Lung (tissue), 12 donors: ENCODE results near the gene SELENOP. TPM values are rescaled to one million over a fixed set of nuclear protein-coding genes. Genes with fewer than 3 reads are reported as not detected.

Experiments
- ATAC-seq: fragments of 200-7000 bp; cut with Tn5 transposase; one replicate; pipeline ENCODE4 v1.9.1; 2020; ENCODE audit warnings: moderate number of reproducible peaks; ENCODE audit not compliant: insufficient read depth, low FRiP score
- DNase-seq, 3 donors: peaks; one replicate each; pipeline ENCODE4 v3.0.0-alpha.2; 2013 to 2017
- H3K27ac ChIP-seq, 2 donors: one replicate each; pipeline ENCODE4 v1.5.1; 2013; ENCODE audit warnings: mild to moderate bottlenecking in 2 of 2, moderate library complexity in 2 of 2, control low read depth in 1 of 2, inconsistent platforms in 1 of 2, low read depth in 1 of 2, low read length in 1 of 2
- H3K27me3 ChIP-seq, 3 donors: one replicate each; pipeline ENCODE4 v1.5.1; 2013; ENCODE audit warnings: low read length in 2 of 3; ENCODE audit not compliant: control insufficient read depth in 3 of 3, insufficient read depth in 3 of 3
- H3K36me3 ChIP-seq, 4 donors: one replicate each; pipeline ENCODE4 v1.5.1; 2013; ENCODE audit warnings: low read length in 4 of 4, mild to moderate bottlenecking in 1 of 4, moderate library complexity in 1 of 4; ENCODE audit not compliant: control insufficient read depth in 4 of 4, insufficient read depth in 4 of 4
- H3K4me1 ChIP-seq, 5 donors: one replicate each; pipeline ENCODE4 v1.5.1; 2013; ENCODE audit warnings: low read length in 5 of 5, mild to moderate bottlenecking in 2 of 5, moderate library complexity in 1 of 5; ENCODE audit not compliant: control insufficient read depth in 5 of 5, insufficient read depth in 5 of 5
- H3K4me3 ChIP-seq: one replicate; pipeline ENCODE4 v1.5.1; 2013; ENCODE audit warnings: mild to moderate bottlenecking, control low read depth, moderate library complexity
- H3K9ac ChIP-seq, 2 donors: one replicate each; pipeline ENCODE4 v1.5.1; 2013; ENCODE audit warnings: low read length in 2 of 2, control low read depth in 1 of 2; ENCODE audit not compliant: insufficient read depth in 1 of 2
- H3K9me3 ChIP-seq, 4 donors: one replicate each; pipeline ENCODE4 v1.5.1; 2013; ENCODE audit warnings: low read length in 3 of 4, mild to moderate bottlenecking in 1 of 4, moderate library complexity in 1 of 4; ENCODE audit not compliant: control insufficient read depth in 4 of 4, insufficient read depth in 3 of 4
- WGBS, 2 donors: extraction: QIAGEN DNeasy Blood & Tissue Kit; methylation state at CpG; one replicate each; pipeline ENCODE4 v1.1.7; 2013; 5-methylcytosine and 5-hydroxymethylcytosine counted together
- polyA plus RNA-seq, 2 donors: library from polyadenylated mRNA; stranded (reverse); fragments of 200-250 nt; gene quantifications; one replicate each; pipeline ENCODE4 v1.2.1, GENCODE V29; 2013
- total RNA-seq, 2 donors: library from RNA; depleted of rRNA in 1 of 2; stranded (reverse); fragments of >200 nt in 1 of 2; gene quantifications; one replicate each; pipeline ENCODE4 v1.2.1, GENCODE V29; 2014 to 2021
- TF ChIP-seq, protein P1 (sequence below): IDR thresholded peaks from 2 replicates; pipeline ENCODE4 v1.5.1; 2012; ENCODE audit warnings: mild to moderate bottlenecking; ENCODE audit errors: control extremely low read depth, extremely low read depth
- donor health status: control.
- donor health status: control.
- donor health status: Bipolar disorder and iron deficiency.
- donor health status: healthy.
- donor health status: DM: yes; HTN: yes; CAD: no.

Gene SELENOP
- total and polyA plus RNA-seq, 4 donors = 211 to 756 (median 335) TPM

DNA sequence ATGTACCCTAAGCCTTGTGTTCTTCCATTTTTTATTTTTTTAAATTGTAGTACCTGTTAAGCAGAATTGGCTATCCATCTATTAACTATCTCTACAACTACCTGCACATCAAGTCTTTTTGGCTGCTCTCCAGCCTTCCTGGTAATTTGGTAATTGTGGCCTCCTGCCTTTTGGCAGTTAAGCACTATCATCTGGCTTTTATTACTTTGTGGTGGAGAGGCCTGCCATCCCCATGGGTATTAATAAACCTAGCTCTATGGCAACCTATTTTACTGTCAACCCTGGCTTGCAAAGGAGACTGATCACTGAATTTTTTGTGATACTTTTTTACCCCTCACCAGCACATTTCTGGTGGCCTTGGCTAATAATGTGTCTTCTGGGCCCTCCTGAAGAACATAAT lies 20.5 kb downstream of the SELENOP start:
- no peak for ATAC-seq
- Histone ChIP-seq H3K27ac (no peak overlapping the region), H3K36me3 (no peaks in the 10 kb centered on the region)

DNA sequence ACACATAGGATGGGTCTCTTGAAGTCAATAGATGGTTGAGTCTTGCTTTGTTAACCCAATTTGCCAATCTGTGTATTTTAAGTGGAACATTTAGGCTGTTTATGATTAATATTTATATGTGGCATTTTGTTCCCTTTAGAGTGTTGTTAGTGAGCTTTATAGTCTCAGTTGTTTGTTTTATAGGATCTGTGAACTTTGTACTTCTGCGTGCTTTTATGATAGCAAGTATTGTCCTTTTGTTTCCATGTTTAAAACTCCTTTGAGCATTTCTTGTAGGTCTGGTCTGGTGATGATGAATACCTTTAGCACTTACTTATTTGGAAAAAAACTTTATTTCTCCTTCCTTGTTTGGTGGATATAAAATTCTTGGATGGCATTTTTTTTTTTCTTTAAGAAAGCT lies 23.8 kb downstream of the SELENOP start:
- H3K27me3 ChIP-seq = no peaks in the 10 kb centered on the region
- H3K9me3 ChIP-seq = peaks cover 2 to 6% (median 3%) of the 10 kb centered on the region in 4 donors
- no peak overlapping the region for H3K4me3 ChIP-seq
- H3K4me1 ChIP-seq = no peaks in the 10 kb centered on the region
- no peak overlapping the region for H3K27ac ChIP-seq
- TF ChIP-seq, protein P1, sequence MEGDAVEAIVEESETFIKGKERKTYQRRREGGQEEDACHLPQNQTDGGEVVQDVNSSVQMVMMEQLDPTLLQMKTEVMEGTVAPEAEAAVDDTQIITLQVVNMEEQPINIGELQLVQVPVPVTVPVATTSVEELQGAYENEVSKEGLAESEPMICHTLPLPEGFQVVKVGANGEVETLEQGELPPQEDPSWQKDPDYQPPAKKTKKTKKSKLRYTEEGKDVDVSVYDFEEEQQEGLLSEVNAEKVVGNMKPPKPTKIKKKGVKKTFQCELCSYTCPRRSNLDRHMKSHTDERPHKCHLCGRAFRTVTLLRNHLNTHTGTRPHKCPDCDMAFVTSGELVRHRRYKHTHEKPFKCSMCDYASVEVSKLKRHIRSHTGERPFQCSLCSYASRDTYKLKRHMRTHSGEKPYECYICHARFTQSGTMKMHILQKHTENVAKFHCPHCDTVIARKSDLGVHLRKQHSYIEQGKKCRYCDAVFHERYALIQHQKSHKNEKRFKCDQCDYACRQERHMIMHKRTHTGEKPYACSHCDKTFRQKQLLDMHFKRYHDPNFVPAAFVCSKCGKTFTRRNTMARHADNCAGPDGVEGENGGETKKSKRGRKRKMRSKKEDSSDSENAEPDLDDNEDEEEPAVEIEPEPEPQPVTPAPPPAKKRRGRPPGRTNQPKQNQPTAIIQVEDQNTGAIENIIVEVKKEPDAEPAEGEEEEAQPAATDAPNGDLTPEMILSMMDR = no peak
- H3K36me3 ChIP-seq = no peaks in the 10 kb centered on the region
- 94 to 97% methylated on average over 1 of the region's 1 CpG for WGBS, 2 donors
- DNase-seq (no peak), ATAC-seq (no peak)
- no peak overlapping the region for H3K9ac ChIP-seq

More for the DNA sequence above, 20.5 kb downstream of the SELENOP start:
- DNase-seq = no peak
- Histone ChIP-seq H3K4me1 (no peaks in the 10 kb centered on the region), H3K9ac (no peak overlapping the region), H3K4me3 (no peak overlapping the region), H3K9me3 (peaks cover 0 to 6% (median 2%) of the 10 kb centered on the region in 4 donors), H3K27me3 (no peaks in the 10 kb centered on the region)
- TF ChIP-seq, protein P1 = no peak

DNA sequence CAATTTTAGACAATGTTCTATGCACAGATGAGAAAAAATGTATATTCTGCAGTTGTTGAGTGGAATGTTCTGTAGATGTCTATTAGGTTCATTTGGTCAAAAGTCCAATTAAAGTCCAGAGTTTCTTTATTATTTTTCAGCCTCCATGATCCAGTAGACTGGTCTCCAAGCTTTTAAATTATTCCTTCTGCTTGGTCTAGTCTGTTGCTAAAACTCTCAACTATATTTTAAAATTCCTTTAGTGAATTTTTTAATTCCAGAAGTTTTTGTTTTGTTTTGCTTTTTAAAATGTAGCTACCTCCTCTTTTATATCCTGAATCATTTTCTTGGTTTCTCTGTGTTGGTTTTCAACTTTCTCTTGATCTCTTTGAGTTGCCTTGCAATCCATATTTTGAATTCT lies 24.6 kb downstream of the SELENOP start:
- H3K27me3 ChIP-seq = no peaks in the 10 kb centered on the region
- no peak overlapping the region for H3K9ac ChIP-seq
- DNase-seq = no peak
- H3K4me3 ChIP-seq = no peak overlapping the region
- peaks cover 2 to 6% (median 3%) of the 10 kb centered on the region in 4 donors for H3K9me3 ChIP-seq
- TF ChIP-seq, protein P1 = no peak
- no peak overlapping the region for H3K27ac ChIP-seq
- no peaks in the 10 kb centered on the region for H3K36me3 ChIP-seq
- ATAC-seq = no peak
- no peaks in the 10 kb centered on the region for H3K4me1 ChIP-seq

DNA sequence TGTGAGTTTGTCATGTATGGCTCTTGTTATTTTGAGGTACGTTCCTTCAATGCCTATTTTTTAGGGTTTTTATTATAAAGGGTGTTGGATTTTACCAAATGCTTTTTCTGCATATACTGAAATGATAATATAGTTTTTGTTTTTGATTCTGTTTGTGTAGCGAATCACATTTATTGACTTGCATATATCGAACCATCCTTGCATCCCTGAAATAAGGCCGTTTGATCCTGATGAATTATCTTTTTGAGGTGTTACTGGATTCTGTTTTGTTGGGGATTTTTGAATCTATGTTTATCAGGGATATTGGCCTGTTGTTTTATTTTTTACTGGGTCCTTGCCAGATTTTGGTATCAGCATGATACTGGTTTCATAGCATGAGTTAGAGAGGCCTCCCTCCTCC lies 25.9 kb downstream of the SELENOP start:
- Histone ChIP-seq H3K27ac (no peak overlapping the region), H3K4me1 (no peaks in the 10 kb centered on the region), H3K9ac (no peak overlapping the region), H3K27me3 (no peaks in the 10 kb centered on the region), H3K4me3 (no peak overlapping the region), H3K36me3 (no peaks in the 10 kb centered on the region), H3K9me3 (peaks cover 2 to 6% (median 3%) of the 10 kb centered on the region in 4 donors)
- no peak for ATAC-seq
- WGBS, 2 donors = 93 to 94% methylated on average over 4 of the region's 4 CpGs
- no peak for DNase-seq
- TF ChIP-seq, protein P1 = no peak
